Natural killer cell (primary cell): ENCODE data around the gene FAM107B. TPM values are rescaled to one million over a fixed set of nuclear protein-coding genes. Genes with fewer than 3 reads are reported as not detected.

Experiments
- ATAC-seq, 3 donors: fragments of 150-1000 bp in 2 of 3; fragments of 200-7000 bp in 1 of 3; cut with Tn5 transposase; 1 replicate in 1 of 3; 2 replicates in 2 of 3; pipeline ENCODE4 v1.10.0; 2021; ENCODE audit warnings: mild to moderate bottlenecking in 2 of 3, moderate library complexity in 2 of 3
- DNase-seq, 2 donors: peaks; one replicate each; pipeline versions ENCODE4 v3.0.0 to v3.0.0-alpha.2; 2013 to 2021; ENCODE audit warnings: mixed read lengths in 1 of 2
- H3K27ac ChIP-seq: one replicate; pipeline ENCODE4 v1.5.1; 2013; ENCODE audit warnings: mild to moderate bottlenecking, low read length
- H3K27me3 ChIP-seq: one replicate; pipeline ENCODE4 v1.6.1; 2013; ENCODE audit warnings: low read length; ENCODE audit not compliant: control insufficient read depth, insufficient read depth
- H3K36me3 ChIP-seq: one replicate; pipeline ENCODE4 v1.6.1; 2013; ENCODE audit warnings: low read length; ENCODE audit not compliant: control insufficient read depth, insufficient read depth
- H3K4me1 ChIP-seq: one replicate; pipeline ENCODE4 v1.6.1; 2013; ENCODE audit warnings: low read length; ENCODE audit not compliant: control insufficient read depth, insufficient read depth
- H3K4me3 ChIP-seq: one replicate; pipeline ENCODE4 v1.5.1; 2013; ENCODE audit warnings: low read length
- H3K9me3 ChIP-seq: one replicate; pipeline ENCODE4 v1.6.1; 2013; ENCODE audit warnings: low read length; ENCODE audit not compliant: control insufficient read depth, insufficient read depth
- H3K27ac Mint-ChIP-seq, 2 donors: one replicate each; pipeline ENCODE4 v1.8.0; 2022; ENCODE audit warnings: mild to moderate bottlenecking in 2 of 2, mixed read lengths in 2 of 2, moderate library complexity in 1 of 2
- H3K27me3 Mint-ChIP-seq, 2 donors: one replicate each; pipeline ENCODE4 v1.8.0; 2022; ENCODE audit warnings: low read depth in 2 of 2, mixed read lengths in 2 of 2
- H3K36me3 Mint-ChIP-seq: one replicate; pipeline ENCODE4 v1.8.0; 2022; ENCODE audit warnings: mixed read lengths
- H3K4me1 Mint-ChIP-seq, 2 donors: one replicate each; pipeline ENCODE4 v1.8.0; 2022; ENCODE audit warnings: mixed read lengths in 2 of 2
- H3K4me3 Mint-ChIP-seq: one replicate; pipeline ENCODE4 v1.8.0; 2022; ENCODE audit warnings: mild to moderate bottlenecking, moderate library complexity, mixed read lengths
- H3K9me3 Mint-ChIP-seq, 2 donors: one replicate each; pipeline ENCODE4 v1.8.0; 2022; ENCODE audit warnings: mixed read lengths in 2 of 2
- WGBS: methylation state at CpG from one replicate; pipeline ENCODE4 v1.1.7; 2013; ENCODE audit warnings: missing lambda C conversion rate; ENCODE audit not compliant: insufficient coverage; 5-methylcytosine and 5-hydroxymethylcytosine counted together
- intact Hi-C: fragments of 100-400 bp; cut with micrococcal nuclease; formaldehyde crosslinking; loops from one replicate; pipeline ENCODE4 v1.14.2; 2022
- total RNA-seq, 4 donors: library from RNA; stranded (reverse); fragments of 120-200 nt in 1 of 4; gene quantifications; one replicate each; pipeline versions ENCODE4 v1.2.3 to v1.2.4, GENCODE V29; 2013 to 2022
- TF ChIP-seq, protein P1 (sequence below): fragments of 200-600 bp; IDR thresholded peaks from one replicate; pipeline ENCODE4 v1.8.0; 2022; ENCODE audit warnings: antibody characterized with exemption

The FAM107B gene
- total RNA-seq, 3 donors from 2014 or later (not counting 1 experiment from before 2014, with no cell fraction given): 165 to 226 (median 224) TPM

DNA sequence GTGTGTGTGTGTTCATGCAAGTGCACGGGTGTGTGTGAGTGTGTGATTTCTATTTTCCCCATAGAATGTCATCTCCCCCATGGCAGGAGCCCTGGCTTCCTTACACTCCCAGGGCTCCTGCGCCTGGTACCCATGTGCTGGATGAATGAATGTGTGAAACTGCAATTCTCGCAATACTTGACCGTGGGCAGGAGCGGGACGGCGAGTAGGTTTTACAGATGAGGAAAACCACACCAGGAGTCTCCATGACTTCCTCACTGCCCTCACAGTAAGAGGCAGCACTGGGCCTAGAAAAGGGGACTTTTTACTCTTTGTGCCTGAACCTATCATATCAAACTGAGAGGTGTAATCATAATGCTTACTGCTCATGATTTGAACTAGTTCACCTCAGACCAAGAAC lies 276.4 kb downstream of the FAM107B start:
- no peaks in the 10 kb centered on the region for H3K27me3 ChIP-seq
- WGBS: 94% methylated on average over 6 of the region's 7 CpGs
- no peaks in the 10 kb centered on the region for H3K9me3 ChIP-seq
- no peaks in the 10 kb centered on the region for H3K36me3 ChIP-seq
- no peak overlapping the region for H3K4me3 Mint-ChIP-seq
- no peaks in the 10 kb centered on the region for H3K36me3 Mint-ChIP-seq
- no peak overlapping the region for H3K27ac ChIP-seq
- peaks cover 7% of the 10 kb centered on the region for H3K4me1 ChIP-seq
- ATAC-seq (no peak), DNase-seq (no peak)
- peaks cover 0 to 9% of the 10 kb centered on the region in 2 donors for H3K27me3 Mint-ChIP-seq
- no peaks in the 10 kb centered on the region for H3K9me3 Mint-ChIP-seq
- H3K27ac Mint-ChIP-seq: no peak overlapping the region
- H3K4me3 ChIP-seq: no peak overlapping the region
- peaks cover 6 to 11% of the 10 kb centered on the region in 2 donors for H3K4me1 Mint-ChIP-seq
- intact Hi-C loops: loop anchor here (5.0 kb wide), 4 partner anchors 339 to 609 kb away; partner anchors contain the start of genes CDNF, DCLRE1C, HSPA14 and MSANTD7
- TF ChIP-seq, protein P1, sequence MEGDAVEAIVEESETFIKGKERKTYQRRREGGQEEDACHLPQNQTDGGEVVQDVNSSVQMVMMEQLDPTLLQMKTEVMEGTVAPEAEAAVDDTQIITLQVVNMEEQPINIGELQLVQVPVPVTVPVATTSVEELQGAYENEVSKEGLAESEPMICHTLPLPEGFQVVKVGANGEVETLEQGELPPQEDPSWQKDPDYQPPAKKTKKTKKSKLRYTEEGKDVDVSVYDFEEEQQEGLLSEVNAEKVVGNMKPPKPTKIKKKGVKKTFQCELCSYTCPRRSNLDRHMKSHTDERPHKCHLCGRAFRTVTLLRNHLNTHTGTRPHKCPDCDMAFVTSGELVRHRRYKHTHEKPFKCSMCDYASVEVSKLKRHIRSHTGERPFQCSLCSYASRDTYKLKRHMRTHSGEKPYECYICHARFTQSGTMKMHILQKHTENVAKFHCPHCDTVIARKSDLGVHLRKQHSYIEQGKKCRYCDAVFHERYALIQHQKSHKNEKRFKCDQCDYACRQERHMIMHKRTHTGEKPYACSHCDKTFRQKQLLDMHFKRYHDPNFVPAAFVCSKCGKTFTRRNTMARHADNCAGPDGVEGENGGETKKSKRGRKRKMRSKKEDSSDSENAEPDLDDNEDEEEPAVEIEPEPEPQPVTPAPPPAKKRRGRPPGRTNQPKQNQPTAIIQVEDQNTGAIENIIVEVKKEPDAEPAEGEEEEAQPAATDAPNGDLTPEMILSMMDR: no peak

DNA sequence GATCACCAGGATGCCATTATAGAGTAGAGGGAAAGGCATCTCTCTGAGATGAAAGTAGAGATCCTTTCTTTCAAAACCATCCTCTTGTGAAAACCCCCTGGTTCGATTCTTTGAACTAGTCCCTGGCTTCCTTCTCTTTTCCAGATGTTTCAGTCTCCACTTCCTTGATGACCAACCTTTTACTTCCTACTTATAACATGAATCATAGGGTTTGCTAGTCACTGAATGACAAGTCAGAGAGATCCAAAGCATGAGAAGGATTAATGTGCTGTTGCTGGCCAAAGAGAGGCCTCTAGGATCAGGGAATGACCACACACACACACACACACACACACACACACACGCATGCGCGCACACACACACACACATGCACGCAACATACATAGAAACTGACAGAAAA lies 282.9 kb downstream of the FAM107B start:
- no peaks in the 10 kb centered on the region for H3K9me3 Mint-ChIP-seq
- intact Hi-C loops: no loop called here
- H3K27ac ChIP-seq: no peak overlapping the region
- ATAC-seq (no peak), DNase-seq (no peak)
- H3K4me3 ChIP-seq: no peak overlapping the region
- no peaks in the 10 kb centered on the region for H3K4me1 Mint-ChIP-seq
- peaks cover 9 to 26% of the 10 kb centered on the region in 2 donors for H3K27me3 Mint-ChIP-seq
- H3K27me3 ChIP-seq: no peaks in the 10 kb centered on the region
- no peaks in the 10 kb centered on the region for H3K9me3 ChIP-seq
- no peak overlapping the region for H3K27ac Mint-ChIP-seq
- 82% methylated on average over 5 of the region's 5 CpGs for WGBS
- no peaks in the 10 kb centered on the region for H3K36me3 Mint-ChIP-seq
- H3K4me3 Mint-ChIP-seq: no peak overlapping the region
- H3K4me1 ChIP-seq: no peaks in the 10 kb centered on the region
- TF ChIP-seq, protein P1: no peak
- H3K36me3 ChIP-seq: no peaks in the 10 kb centered on the region

DNA sequence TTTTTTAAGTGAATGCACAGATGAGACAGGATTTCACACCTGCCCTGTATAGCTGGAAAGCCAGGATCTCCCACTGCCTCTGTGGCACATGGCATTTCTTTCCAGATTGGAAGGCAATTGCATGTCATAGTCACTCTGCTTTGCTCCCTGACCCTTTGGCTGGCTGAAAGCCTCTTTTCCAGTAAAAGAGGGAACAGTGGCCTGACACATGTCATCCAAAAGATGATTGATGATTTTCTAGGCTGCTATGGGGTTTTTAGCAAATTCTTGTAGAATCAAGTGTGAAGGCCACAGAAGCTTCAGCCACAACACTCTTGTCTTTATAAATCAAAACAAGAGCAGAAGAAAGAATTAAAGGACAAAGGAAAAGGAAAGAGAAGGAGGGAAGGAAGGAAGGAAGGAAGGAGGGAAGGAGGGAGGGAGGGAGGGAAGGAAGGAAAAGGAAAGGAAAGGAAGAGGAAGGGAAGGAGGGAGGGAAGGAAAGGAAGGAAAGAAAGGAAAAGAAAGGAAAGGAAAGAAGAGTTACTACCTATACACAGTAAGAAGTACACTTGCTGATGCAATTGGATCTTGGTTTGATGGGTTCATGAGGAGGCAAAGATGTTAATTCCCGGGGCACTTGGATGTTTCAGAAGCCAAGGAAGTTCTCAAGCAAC lies 285.0 kb downstream of the FAM107B start:
- DNase-seq (no peak), ATAC-seq (no peak)
- H3K9me3 Mint-ChIP-seq: no peaks in the 10 kb centered on the region
- Histone ChIP-seq H3K27me3 (peaks cover 2% of the 10 kb centered on the region), H3K4me1 (no peaks in the 10 kb centered on the region), H3K9me3 (no peaks in the 10 kb centered on the region), H3K36me3 (no peaks in the 10 kb centered on the region), H3K27ac (no peak overlapping the region), H3K4me3 (no peak overlapping the region)
- TF ChIP-seq, protein P1: no peak
- peaks cover 20 to 34% of the 10 kb centered on the region in 2 donors for H3K27me3 Mint-ChIP-seq
- H3K4me1 Mint-ChIP-seq: no peaks in the 10 kb centered on the region
- H3K27ac Mint-ChIP-seq: no peak overlapping the region
- no peaks in the 10 kb centered on the region for H3K36me3 Mint-ChIP-seq
- intact Hi-C loops: no loop called here
- 78% methylated on average over 1 of the region's 1 CpG for WGBS
- H3K4me3 Mint-ChIP-seq: no peak overlapping the region

DNA sequence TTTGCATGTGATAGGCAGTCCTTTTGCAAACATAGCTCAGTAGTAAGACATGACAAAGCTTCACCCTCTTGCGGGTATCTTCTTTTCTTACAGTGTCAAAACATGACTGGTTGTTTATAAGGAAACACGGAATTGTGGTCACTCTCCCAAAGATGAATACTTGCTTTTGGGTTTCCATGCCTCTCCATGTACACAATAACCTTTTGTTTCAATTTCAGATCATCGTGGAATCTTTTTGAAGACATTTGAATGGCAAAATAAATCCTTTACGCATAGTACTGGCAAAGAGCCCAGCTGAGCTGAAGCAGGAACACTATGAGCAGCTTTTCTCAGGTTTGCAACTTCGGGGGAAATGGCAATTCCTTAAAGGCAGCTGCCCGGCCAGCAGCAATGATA lies 287.2 kb downstream of the FAM107B start:
- H3K4me1 Mint-ChIP-seq: no peaks in the 10 kb centered on the region
- H3K36me3 ChIP-seq: no peaks in the 10 kb centered on the region
- H3K9me3 ChIP-seq: no peaks in the 10 kb centered on the region
- no peak for ATAC-seq
- H3K4me3 ChIP-seq: no peak overlapping the region
- 88% methylated on average over 6 of the region's 6 CpGs for WGBS
- H3K4me3 Mint-ChIP-seq: no peak overlapping the region
- no peaks in the 10 kb centered on the region for H3K4me1 ChIP-seq
- H3K9me3 Mint-ChIP-seq: no peaks in the 10 kb centered on the region
- H3K27me3 ChIP-seq: peaks cover 2% of the 10 kb centered on the region
- TF ChIP-seq, protein P1: no peak
- no peak for DNase-seq
- H3K27me3 Mint-ChIP-seq: peaks cover 32 to 47% of the 10 kb centered on the region in 2 donors
- no peak overlapping the region for H3K27ac ChIP-seq
- H3K36me3 Mint-ChIP-seq: no peaks in the 10 kb centered on the region
- H3K27ac Mint-ChIP-seq: no peak overlapping the region
- intact Hi-C loops: no loop called here
